Vagina (tissue), 2 donors: ENCODE data around the gene TMEM135.

ENCODE experiments used
- CTCF ChIP-seq, 3 experiments: fragments of 450-650 bp in 2 of 3; fragments of 200-600 bp in 1 of 3; sonication (generic) in 1 of 3; IDR thresholded peaks; one replicate each; pipeline ENCODE4 v1.5.1; 2017 to 2019; ENCODE audit warnings: antibody characterized with exemption in 3 of 3, mild to moderate bottlenecking in 2 of 3, moderate library complexity in 2 of 3
- POLR2A ChIP-seq, 2 donors: fragments of 450-650 bp; IDR thresholded peaks; one replicate each; pipeline ENCODE4 v1.6.1; 2017; ENCODE audit warnings: antibody characterized with exemption in 2 of 2, mild to moderate bottlenecking in 2 of 2, moderate library complexity in 2 of 2
- POLR2AphosphoS5 ChIP-seq, 2 donors: sonication (generic); formaldehyde crosslinking; IDR thresholded peaks; one replicate each; pipeline ENCODE4 v1.9.0; 2017; ENCODE audit warnings: antibody characterized with exemption in 2 of 2, mild to moderate bottlenecking in 2 of 2, low read depth in 1 of 2; ENCODE audit not compliant: insufficient read depth in 1 of 2

GRCh38 chr11:87110443-87111131 lies 72.9 kb downstream of the TMEM135 start:
- TF ChIP-seq POLR2AphosphoS5 (IDR thresholded peaks at IDR 0.05; ENCODE audit: insufficient read depth in 1 of 2, low read depth in 1 of 2), result no peak
- TF ChIP-seq CTCF (IDR thresholded peaks at IDR 0.05), result no peak
- no peak for TF ChIP-seq POLR2A (IDR thresholded peaks at IDR 0.05)
